ENCODE measurements around the gene AGFG1.

DNA sequence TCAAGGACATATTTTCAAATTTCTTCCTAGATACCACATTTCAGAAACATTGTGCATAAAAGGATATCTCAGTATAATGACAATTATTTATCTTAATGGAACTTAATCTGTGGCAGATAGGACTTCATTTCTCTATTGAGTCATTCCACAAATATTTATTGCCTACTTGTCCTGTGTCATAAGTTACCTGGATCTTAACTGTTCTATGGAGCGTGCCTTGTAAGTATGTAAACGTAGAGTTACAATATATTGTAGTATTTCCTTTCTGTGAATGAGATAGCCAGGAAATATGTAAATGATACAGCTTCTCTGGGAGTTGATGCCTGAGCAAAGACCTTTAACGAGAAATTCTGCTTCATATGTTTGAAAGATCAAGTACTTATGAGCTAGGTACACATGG lies 2.5 kb downstream of the AGFG1 start:
- no peak for TF ChIP-seq POLR2A (IDR thresholded peaks at IDR 0.05)
- TF ChIP-seq CTCF (IDR thresholded peaks at IDR 0.05 in 4 of 5, conservative IDR thresholded peaks at IDR 0.05 in 1 of 5) = no peak

Measured in gastrocnemius medialis (tissue), 4 donors.